Dermis blood vessel endothelial cell (primary cell): ENCODE data around the gene PFKP. TPM values are rescaled to one million over a fixed set of nuclear protein-coding genes. Genes with fewer than 3 reads are reported as not detected.

Source experiments
- DNase-seq: peaks from one replicate; pipeline ENCODE4 v3.0.0; 2010
- total RNA-seq: library from RNA; depleted of rRNA; stranded (reverse); fragments of >200 nt; gene quantifications from 2 replicates; pipeline ENCODE4 v1.2.3, GENCODE V29; 2014

PFKP gene
- total RNA-seq: 228 and 372 TPM in 2 replicates

DNA sequence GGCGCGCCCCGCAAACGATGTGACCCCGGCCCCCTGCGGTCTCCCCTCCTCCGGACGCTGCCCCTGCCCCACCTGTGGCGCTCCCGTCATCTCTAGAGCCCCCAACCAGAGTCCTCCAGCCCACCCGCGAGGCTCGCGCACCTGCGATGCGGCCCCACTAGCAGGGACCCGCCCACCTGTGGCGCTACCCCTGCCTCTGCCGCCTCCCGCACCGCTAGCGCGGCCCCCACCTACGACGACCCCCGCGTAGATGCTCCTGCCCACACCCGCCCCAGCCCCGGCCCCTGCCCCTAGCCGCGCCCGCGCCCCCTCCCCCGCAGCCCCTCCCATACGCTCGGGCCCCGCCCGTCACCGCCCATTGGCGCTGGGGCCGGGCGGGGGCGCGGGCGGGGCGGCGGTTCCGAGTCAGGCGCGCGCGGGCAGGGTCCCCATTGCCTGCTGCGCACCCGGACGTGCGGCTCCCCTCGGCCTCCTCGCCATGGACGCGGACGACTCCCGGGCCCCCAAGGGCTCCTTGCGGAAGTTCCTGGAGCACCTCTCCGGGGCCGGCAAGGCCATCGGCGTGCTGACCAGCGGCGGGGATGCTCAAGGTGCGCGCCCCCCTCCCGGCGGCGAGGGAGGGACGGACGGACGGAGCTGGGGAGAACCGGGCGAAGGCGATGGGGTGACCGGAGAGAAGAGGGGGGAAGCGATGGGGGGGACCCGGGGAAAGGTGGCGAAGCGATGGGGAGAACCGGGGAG, at the start of gene PFKP:
Gene PFKP, plus strand, starts transcription at position 431 of the 741 bp plus-strand sequence. Its CDS starts 48 bp downstream, at position 479.
- DNase-seq: peak; percentile 40

DNA sequence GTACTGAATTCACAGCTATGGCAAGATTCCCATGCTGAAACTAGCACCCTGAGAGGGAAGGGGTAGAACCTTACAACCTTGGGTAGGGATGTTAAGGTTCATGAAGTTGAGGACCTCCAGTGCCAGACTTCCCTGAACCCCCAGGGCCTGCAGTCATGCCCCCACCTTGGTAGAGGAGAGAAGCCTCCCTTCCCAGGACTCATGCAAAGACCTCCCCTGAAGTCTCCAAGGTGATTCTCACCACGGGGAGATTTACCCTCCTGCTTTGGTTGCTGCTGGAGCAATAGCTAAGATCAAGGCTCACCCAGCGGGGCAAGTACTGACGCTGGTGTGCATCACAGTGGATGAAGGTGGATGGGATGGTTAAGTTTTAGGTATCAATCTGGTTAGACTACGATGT, 49.1 kb upstream of the PFKP start:
- DNase-seq: no peak

DNA sequence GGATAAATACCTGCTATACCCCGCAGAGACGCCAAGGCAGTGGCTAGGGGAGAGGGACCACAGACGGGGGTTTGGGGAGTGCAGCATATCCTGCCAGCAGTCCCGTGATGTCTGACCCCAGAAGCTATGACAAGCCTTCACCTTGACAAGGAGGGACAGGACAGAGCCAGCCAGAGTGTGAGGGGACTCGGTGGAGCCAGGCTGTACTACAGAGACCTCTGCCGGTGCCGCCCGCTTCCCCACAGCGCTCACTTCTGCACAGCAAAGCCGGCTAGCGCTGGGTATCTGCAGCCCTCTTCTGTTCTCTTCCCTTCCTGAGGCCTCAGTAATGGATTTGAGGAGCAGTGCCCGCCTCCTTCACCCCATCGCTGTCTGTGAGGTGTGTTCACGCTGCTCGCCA, 47.0 kb upstream of the PFKP start:
- DNase-seq: no peak

DNA sequence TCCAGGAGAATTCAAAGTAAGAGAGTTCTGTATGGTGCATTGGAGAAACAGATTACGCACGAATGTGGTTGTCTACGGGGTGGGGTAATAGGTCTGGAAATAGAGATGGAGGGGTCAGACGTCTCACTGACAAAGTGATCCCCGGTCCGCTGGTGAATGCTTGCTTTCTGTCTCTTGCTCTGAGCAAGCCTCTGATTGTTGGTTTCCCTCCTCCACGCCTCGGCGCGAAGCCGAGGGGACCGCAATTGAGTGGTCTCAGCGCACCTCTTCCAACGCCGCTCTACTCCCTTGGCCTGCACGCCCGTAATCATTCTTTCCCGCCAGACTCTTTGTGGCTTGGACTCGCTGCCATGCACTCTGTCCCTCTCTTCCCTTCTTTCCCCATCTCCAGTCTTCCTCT, 46.5 kb upstream of the PFKP start:
- DNase-seq: no peak

DNA sequence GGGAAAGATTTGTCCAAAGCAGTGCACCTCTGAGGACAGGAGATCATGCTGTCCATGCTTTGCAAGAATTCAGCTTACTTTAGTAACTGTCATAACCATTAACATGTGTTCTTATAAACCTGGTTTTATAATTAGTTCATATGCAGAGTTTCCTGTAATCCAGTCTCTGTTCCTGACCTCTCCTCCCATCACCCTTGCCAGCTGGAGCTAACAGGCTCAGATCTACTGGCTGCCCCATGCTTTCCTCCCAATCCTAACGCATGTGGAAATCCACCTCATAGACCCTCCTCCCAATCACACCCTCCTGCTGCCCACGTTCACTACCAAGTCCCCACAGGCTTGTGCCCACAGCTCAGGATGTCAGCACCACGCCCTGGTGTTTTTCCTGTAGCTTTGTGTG, 45.3 kb upstream of the PFKP start:
- DNase-seq: no peak

DNA sequence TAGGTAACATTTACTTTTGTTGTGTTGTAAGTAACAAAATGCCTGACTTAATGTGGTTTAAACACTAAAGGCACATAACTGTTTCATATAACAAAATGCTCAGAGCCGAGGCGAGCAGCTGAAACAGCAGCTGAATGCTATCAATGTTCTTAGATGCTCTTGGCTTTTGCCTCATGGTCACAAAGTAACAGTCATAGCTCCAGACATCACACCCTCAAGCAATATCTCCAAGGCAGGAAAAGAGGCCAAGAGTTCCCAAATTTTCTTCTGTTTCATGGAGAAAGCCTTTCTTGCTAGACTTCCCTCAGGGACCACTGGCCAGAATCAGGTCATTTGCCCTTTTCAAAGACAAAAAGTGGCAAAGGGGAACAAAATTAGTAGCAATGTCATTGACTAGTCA, 43.5 kb upstream of the PFKP start:
- DNase-seq: no peak

DNA sequence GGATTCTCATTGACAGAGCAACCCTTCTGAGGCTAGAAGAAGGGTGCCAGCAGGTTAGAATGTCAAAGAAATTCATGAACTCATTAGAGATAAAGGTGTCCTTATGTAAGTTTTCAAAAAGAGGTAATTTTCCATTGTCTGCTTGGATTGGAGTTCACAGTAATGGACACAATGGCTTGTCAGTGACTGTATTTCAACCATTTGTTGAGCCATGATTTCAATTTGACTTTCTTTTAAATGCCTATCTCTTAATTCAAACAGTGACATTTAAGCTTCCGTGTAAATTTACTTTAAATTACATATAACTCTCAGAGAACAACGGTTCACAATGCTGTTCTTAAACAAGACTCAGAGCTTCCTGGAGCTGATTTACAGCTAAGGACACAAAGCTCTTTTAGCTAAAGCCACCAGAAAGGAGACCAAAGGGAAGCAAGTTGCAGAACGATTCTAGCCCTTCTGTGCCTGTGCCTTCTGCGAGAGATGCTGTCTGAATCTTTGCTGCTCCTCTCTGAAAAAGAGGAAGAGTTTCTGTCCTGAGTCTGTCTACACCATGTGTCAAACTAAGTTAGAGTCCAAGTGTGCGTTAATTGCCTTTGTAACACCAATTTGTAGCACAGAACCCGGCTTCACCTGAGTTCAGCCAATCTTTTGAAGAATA, 42.2 kb upstream of the PFKP start:
- DNase-seq: no peak

DNA sequence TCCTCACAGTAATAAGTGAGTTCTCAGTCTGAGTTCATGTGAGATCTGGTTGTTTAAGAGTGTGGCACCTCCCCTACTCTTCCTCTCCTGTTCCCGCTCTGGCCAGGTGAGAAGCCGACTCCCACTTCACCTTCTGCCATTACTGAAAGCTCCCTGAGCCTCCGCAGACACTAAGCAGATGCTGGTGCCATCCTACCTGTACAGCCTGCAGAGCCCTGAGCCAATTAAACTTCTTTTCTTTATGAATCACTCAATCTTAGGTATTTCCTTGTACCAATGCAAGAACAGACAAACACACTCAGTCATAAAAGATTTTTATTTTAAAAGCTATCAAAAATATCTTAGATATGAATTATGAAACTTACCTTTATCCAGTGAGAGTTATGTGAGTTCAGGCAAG, 39.5 kb upstream of the PFKP start:
- DNase-seq: no peak

DNA sequence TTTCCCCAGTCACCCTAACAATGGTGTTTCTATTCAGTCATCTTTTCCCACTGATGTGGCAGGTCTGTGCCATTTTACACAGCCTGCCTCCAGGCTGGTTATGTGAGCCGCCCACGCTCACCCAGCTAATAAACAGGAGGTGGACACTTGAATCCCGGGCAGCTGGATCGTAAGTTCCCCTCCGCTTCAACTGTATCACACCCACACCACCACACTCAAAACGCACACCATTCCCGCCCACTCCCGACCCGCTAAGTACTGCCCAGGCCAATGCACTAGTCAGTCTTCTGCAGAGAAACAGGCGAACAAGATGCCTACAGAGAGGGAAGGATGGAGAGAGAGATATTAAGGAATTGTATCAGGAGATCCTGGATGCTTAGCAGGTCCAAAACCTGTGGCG, 38.9 kb upstream of the PFKP start:
- DNase-seq: no peak

DNA sequence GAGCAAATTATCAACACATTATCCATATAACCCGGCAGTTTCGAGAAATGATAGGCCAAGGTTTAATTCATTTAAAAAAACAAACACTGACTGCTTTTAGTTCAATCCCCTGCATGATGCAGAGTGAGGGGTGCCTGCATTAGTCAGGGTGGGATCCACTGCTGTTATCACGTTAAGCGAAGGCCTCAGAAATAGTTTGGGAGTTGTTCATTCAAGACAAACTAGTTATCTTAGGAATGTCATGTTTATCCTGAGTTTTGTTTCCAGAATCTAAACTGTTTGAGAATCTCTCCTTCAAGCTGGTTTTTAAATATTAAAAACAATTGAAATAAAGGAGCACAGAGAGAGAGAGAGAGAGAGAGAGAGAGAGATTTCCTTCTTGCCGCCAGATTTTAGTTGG, 36.6 kb upstream of the PFKP start:
- no peak for DNase-seq

DNA sequence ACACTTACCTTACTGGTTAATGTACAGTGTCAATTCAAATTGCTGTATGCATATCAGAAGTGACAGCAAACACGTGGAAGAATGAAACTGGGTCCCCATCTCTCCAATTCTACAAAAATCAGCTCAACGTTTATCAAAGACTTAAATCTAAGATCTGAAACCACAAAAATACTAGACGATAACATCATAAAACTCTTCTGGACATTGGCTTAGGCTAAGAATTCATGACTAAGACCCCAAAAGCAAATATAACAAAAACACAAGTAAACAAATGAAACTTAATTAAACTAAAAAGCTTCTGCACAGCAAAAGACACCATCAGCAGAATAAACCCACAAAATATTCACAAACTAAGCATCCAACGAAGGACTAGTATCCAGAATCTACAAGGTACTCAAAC, 35.9 kb upstream of the PFKP start:
- DNase-seq: no peak

DNA sequence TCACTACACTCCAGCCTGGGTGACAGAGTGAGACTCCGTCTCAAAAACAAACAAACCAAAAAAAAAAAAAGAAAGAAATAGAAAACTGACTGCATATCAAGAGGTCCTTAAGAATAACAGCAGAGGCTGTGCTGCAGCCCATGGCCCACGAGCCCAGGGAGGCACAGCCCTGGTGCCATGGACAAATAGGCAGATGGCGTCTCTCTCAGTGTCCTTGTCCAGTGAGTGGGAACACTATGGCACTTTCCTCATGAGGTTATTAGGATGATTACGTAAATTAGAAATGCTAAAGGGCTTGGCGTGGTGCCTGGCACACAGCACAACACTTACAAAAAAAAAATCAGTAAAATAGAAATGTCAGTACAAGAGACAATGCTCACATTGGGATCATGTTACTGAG, 33.4 kb upstream of the PFKP start:
- no peak for DNase-seq

DNA sequence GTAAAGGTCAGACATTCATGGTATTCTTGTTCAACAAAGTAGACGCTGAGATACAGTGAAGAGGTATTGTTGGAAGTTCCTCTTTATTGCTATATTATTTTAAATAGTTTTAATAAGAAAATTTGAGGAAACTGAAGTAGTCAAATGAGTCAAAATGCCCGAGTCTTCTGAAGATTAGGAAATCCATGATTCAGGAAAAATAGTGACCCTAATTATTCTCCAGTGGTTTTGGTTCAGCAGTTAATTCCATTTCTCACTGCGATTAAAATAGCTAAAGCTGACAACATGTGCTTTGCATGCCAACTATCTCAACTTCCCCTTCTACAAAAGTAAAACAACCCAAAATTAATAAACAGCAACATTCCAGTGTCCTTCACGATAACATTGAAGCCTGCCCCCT, 32.7 kb upstream of the PFKP start:
- no peak for DNase-seq

DNA sequence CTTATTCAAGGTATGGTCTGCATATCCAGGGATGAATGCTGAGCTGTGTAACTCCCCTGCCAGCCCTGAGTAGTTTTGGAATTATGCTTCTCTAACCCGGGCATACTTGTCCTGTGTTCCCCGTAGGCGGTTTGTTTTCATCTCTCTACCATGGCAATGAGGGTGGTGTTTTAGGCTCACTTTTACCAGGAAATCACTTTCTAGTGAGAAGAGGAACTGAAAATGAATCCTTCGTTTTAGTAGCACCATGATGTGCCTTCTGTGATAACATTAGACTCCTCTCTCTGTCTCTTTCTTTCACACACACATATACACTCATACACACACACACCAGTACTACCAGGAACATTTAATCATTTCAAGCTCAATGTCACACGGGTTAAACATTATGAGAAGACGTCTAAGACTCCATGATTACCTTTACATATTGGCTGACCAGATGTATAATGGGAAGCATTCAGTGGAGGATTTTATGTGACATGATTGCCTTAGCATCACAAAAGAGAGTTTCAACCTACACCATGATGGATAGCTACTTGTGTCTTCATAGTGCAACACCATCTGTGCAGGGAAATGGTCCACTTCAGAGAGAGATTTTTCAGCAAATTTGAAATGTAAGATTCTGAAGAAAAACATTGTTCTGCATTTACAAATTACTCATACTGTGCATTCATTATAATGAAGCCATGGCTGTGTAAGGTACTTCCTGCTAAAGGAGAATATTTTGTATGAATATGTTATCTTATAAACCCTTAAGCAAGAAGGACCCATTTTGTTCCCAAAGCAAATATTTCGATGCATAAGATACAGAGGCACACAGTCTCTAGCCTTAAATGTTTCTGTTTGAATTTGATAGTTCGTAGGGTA, 31.0 kb upstream of the PFKP start:
- no peak for DNase-seq

DNA sequence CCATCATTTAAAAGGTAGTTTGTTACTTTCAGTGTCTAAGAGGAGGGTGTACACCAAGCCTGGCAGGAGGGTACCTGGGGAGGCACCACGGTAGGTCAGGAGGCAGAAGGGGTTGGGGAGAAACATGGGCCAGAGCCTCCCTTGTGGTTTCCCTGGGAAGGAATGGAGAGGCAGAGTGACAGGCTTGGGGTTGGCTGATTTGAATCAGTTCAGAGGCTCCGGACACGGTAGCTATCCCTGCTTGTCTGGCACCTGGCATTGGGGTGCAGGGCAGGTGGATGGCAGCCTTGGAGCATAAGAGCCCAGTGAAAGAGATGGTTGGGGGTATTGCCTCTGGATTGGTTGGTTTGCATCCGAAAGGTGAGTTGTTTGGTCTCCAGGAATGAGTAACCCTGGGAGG, 30.2 kb upstream of the PFKP start:
- no peak for DNase-seq

DNA sequence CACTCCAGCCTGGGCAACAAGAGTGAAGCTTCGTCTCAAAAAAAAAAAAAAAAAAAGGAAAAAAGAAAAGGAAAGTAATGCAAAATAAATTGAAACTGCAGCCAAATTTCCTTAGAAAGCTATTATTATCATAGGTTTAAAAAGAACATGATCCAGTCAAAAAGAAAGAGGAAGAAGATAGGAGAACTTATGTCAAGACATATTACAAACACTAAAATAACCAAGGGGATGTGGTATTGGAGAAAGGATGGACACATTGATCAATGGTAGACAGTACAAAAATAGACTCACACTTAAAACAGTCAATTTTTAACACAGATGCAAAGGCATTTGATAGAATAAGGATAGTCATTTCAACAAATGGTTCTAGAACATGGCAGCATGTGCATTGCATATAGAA, 27.3 kb upstream of the PFKP start:
- DNase-seq: no peak

DNA sequence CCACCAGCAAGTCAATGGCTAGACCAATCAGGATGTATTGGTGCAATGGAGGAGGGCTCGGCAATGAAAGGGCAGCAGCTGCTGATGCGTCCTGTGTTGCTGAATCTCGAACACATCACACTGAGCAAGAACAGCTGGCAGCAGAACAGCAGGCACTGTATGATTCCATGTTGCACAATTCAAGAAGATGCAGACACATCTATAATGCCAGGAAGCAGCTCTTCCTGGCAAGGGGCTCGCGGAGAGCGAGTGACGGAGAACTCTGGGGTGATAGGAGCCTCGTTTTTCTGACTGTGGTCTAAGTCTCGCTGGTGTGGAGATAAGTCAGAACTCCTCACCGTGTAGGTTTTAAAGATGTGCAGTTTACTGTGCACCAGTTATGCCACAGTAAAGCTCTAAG, 24.8 kb upstream of the PFKP start:
- no peak for DNase-seq

DNA sequence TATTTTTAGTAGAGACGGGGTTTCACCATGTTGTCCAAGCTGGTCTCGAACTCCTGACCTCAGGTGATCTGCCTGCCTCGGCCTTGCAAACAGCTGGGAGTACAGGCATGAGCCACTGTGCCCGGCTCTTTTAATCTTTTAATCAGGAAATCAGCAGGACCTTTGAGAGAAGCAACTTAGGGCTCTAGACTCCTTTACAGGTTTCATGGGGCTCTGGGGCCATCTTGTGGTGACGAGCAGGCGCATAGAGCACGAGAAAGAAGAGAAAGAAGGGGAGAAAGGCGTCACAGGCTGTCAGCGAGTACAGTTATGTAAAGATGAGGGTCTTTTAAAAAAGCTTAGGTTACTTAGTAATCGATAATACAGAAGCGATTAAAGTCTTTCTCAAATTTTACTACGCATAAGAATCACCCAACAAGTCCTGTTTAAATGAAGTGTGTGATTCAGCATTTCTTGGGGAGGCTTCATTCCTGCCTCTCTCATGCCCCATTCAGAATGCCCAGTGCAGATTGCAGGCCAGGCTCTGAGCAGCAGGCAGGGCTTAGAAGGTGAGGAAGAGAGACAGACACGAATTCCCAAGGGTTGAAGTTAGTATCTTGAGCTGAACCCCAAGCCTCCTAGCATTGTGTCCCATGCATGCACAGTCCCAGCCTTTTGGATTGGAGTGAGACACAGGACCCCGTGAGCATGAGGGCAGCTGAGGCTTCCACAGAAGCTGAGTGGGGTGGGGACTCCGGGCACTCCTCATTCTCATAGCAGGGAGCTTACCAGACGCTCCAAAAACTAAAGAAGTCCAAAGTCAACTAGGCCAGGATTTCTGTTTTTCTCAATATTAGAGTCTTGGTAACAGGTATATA, 23.6 kb upstream of the PFKP start:
- peak; percentile 86 for DNase-seq

DNA sequence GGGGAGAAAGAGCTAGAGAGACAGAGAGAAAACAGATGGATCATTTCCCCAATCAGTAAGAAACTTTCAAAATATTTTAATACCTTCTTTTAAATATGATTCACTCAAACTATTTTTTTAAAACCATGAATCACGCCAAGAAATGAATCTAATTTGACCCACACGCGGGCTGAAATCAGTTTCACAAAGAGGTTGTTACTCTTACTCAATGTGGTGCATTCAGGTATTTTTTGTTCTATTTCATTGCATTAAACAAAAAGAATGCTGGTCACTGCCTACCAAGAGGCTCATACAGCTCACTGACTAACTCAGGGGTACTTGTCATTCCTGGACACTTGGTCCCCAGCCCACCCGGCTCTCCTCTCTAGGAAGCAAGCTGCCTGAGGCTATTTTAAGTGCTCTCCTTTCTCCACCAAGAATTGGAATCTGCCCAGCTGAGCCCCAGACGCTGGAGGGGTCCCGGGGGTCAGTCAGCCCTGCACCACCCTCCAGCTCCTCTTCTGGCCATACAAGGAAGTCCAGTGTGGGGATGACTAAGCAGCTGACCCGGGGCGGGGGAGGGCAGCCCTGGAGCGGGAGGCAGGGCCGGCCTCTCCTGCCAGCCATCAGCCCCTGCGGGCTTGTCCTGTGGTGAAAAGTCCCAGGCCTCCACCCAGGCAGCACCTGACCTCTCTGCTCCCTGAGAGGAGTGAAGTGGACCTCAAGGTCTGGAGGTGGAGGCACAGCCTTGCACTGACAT, 21.7 kb upstream of the PFKP start:
- peak; percentile 86 for DNase-seq

DNA sequence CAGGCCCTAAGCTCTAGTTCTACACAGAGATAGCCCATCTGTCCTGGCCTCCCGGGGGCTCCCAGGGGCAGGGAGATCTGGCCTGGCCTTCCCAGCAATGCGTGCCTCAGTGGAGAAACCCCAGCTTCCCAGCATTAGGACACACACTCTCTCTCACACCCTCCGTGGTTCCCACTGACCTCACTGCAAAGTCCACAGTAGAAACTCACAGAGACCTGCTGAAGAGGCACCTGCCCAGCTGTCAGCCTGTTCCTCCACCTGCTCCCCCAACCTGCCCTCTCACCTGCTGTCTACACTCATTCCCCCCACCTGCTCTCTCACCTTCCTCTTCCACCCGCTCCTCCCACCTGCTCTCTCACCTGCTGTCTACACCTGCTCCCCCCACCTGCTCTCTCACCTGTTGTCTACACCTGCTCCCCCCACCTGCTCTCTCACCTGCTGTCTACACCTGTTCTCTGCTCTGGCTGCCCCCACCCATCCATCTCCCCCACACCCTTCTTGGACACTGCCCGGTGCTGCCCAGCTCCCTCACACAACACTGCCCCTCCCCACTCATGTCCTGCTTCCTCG, 21.1 kb upstream of the PFKP start:
- no peak for DNase-seq

DNA sequence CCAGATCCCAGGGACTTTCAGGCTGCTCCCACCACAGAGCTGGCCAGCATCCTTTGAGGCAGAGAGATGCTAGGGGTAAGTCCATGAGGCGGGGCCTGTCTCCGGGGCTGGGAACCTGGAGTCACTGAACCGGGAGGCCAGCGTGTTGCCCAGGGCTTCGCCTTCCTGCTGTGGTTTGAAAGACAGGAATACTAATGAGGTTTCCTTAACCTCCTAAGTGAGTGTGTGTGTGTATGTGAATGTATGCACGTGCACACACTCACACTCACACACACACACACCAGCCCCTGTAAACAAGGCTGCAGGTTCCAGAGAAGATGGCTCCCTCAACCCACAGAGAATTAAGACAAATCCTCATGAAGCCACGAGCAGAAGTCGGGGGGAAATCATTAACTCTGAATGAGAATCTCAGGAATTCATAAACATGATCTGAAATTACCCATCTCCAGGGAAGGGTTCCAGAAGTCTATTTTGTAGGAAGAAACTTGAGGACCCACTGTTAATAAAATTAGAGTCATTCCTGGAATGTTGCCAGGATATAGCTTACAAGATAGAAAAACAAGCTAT, 20.3 kb upstream of the PFKP start:
- DNase-seq: no peak
